Upper lobe of left lung (tissue), 6 donors: ENCODE results near the gene SGIP1. TPM values are rescaled to one million over a fixed set of nuclear protein-coding genes. Genes with fewer than 3 reads are reported as not detected.

Experiments
- ATAC-seq, 2 donors: fragments of 200-7000 bp; cut with Tn5 transposase; one replicate each; pipeline ENCODE4 v1.9.1; 2022; ENCODE audit warnings: mild to moderate bottlenecking in 2 of 2, moderate library complexity in 2 of 2; ENCODE audit not compliant: low FRiP score in 2 of 2
- DNase-seq, 2 donors: peaks; one replicate each; pipeline ENCODE4 v3.0.0-alpha.2; 2019 to 2020
- H3K27ac ChIP-seq, 4 donors: fragments of 200-600 bp; sonication (generic); one replicate each; pipeline ENCODE4 v1.5.1; 2016 to 2019
- H3K27me3 ChIP-seq, 4 donors: fragments of 200-600 bp; sonication (generic); one replicate each; pipeline ENCODE4 v1.5.1; 2017 to 2019
- H3K36me3 ChIP-seq, 4 donors: fragments of 200-600 bp; sonication (generic); one replicate each; pipeline ENCODE4 v1.5.1; 2016 to 2019
- H3K4me1 ChIP-seq, 4 donors: fragments of 200-600 bp; sonication (generic); one replicate each; pipeline ENCODE4 v1.5.1; 2018 to 2019
- H3K4me3 ChIP-seq, 4 donors: fragments of 200-600 bp; sonication (generic); one replicate each; pipeline ENCODE4 v1.5.1; 2017 to 2019; ENCODE audit warnings: mild to moderate bottlenecking in 2 of 4, moderate library complexity in 1 of 4
- H3K9me3 ChIP-seq, 4 donors: fragments of 200-600 bp; sonication (generic); one replicate each; pipeline ENCODE4 v1.5.1; 2018 to 2019
- CTCF ChIP-seq, 6 experiments: fragments of 450-650 bp in 4 of 6; fragments of 200-600 bp in 2 of 6; sonication (generic) in 2 of 6; IDR thresholded peaks; one replicate each; pipeline ENCODE4 v1.5.1; 2016 to 2019; ENCODE audit warnings: antibody characterized with exemption in 6 of 6
- EP300 ChIP-seq, 4 donors: sonication (generic); formaldehyde crosslinking; IDR thresholded peaks; one replicate each; pipeline ENCODE4 v1.5.1; 2017; ENCODE audit warnings: antibody characterized with exemption in 4 of 4, control low read depth in 2 of 4
- POLR2A ChIP-seq, 4 donors: fragments of 450-650 bp; IDR thresholded peaks; one replicate each; pipeline ENCODE4 v1.5.1; 2016 to 2017; ENCODE audit warnings: antibody characterized with exemption in 4 of 4, mild to moderate bottlenecking in 2 of 4
- POLR2AphosphoS5 ChIP-seq, 2 donors: sonication (generic); formaldehyde crosslinking; IDR thresholded peaks; one replicate each; pipeline ENCODE4 v1.5.1; 2017; ENCODE audit warnings: antibody characterized with exemption in 2 of 2
- WGBS, 2 donors: methylation state at CpG; one replicate each; pipeline ENCODE4 v1.1.5; 2017 to 2018; 5-methylcytosine and 5-hydroxymethylcytosine counted together
- total RNA-seq, 6 donors: library from RNA; depleted of rRNA in 4 of 6; stranded (reverse); fragments of >200 nt in 4 of 6; gene quantifications; one replicate each; pipeline versions ENCODE4 v1.1.0 to v1.2.1, GENCODE V29; 2016 to 2021
- donor health status: DM: no; HTN: no; CAD: no; lungs with moderate emphysema.
- donor health status: DM: no; HTN: yes; CAD: no; lungs with severe emphysema.

SGIP1 gene
- total RNA-seq, 6 donors from 2014 or later: 5.8 to 29.3 (median 10.0) TPM

GRCh38 chr1:66752671-66753371 lies 218.9 kb downstream of the SGIP1 start:
- WGBS, 2 donors: 36 to 52% methylated on average over 17 to 18 of the region's 18 CpGs
- DNase-seq (peak in 1 of 2 donors; percentile 53), ATAC-seq (peak; percentile 59 to 68)
- Histone ChIP-seq H3K9me3 (no peaks in the 10 kb centered on the region), H3K4me1 (peaks cover 4 to 17% (median 11%) of the 10 kb centered on the region in 4 donors), H3K27ac (peak overlapping the region in 2 of 4 donors; percentile 73 to 77), H3K36me3 (no peaks in the 10 kb centered on the region), H3K27me3 (no peaks in the 10 kb centered on the region), H3K4me3 (peak overlapping the region in 3 of 4 donors; percentile 46 to 55 (median 54))
- TF ChIP-seq EP300 (IDR thresholded peaks at IDR 0.05) (no peak), POLR2AphosphoS5 (IDR thresholded peaks at IDR 0.05) (no peak), POLR2A (IDR thresholded peaks at IDR 0.05) (no peak), CTCF (IDR thresholded peaks at IDR 0.05) (no peak)

DNA sequence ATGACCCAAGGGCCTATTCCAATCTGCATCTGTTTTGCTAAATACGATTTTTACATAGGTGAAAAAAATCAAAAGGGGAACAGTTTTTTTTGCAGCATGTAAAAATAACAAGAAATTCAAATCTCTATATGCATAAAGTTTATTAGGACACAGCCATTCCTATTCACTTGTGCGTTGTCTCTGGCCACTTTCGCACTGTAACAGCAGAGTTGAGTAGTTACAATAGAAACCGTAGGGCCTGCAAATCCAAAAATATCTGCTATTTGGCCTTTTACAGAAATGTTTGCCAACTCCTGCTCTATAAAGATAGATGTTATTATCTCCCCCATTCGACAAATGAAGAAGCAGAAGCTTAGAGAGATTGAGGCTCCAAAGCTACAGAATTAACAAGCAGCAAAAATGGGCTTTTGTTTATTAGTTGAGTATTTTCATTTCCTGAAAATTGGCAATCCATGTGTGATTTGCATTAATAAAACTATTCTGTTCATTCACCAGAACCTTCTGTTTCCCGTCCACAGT lies 223.8 kb downstream of the SGIP1 start:
- H3K27ac ChIP-seq: no peak overlapping the region
- 81 to 83% methylated on average over 6 of the region's 6 CpGs for WGBS, 2 donors
- H3K9me3 ChIP-seq: no peaks in the 10 kb centered on the region
- ATAC-seq (no peak), DNase-seq (no peak)
- H3K4me1 ChIP-seq: peaks cover 0 to 3% (median under 1%) of the 10 kb centered on the region in 4 donors
- H3K4me3 ChIP-seq: no peak overlapping the region
- no peak for TF ChIP-seq POLR2AphosphoS5 (IDR thresholded peaks at IDR 0.05)
- TF ChIP-seq POLR2A (IDR thresholded peaks at IDR 0.05): no peak
- no peak for TF ChIP-seq EP300 (IDR thresholded peaks at IDR 0.05)
- no peak for TF ChIP-seq CTCF (IDR thresholded peaks at IDR 0.05)
- H3K27me3 ChIP-seq: no peaks in the 10 kb centered on the region
- H3K36me3 ChIP-seq: no peaks in the 10 kb centered on the region

- ATAC-seq: no peak
- Histone ChIP-seq H3K36me3 (no peaks in the 10 kb centered on the region), H3K27ac (no peak overlapping the region), H3K9me3 (no peaks in the 10 kb centered on the region), H3K27me3 (no peaks in the 10 kb centered on the region), H3K4me1 (no peaks in the 10 kb centered on the region), H3K4me3 (no peak overlapping the region)
- DNase-seq: no peak
- TF ChIP-seq POLR2A (IDR thresholded peaks at IDR 0.05) (no peak), POLR2AphosphoS5 (IDR thresholded peaks at IDR 0.05) (no peak), EP300 (IDR thresholded peaks at IDR 0.05) (no peak), CTCF (IDR thresholded peaks at IDR 0.05) (no peak)
- 64 to 84% methylated on average over 1 of the region's 1 CpG for WGBS, 2 donors
These were observed 224.3 kb downstream of the SGIP1 start for GRCh38 chr1:66758241-66758755.

DNA sequence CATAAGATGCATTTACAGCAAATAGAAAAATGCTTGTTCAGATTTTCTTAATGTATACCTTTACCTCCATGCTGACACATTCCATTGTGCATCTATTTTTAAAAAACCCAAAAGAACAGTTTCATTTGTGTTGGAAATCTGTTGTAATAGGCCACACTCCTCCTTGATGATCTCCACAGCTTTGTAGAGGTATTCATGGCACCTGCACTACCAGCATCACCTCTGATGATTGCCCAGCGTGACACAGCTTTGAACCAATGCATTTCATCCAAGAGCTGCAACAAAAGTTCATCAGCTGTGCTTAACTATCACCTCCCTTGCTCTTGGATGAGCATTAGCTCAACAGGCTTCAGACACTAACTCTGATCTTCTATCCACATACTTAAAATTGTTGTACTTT lies 226.6 kb downstream of the SGIP1 start:
- Histone ChIP-seq H3K9me3 (no peaks in the 10 kb centered on the region), H3K36me3 (no peaks in the 10 kb centered on the region), H3K4me3 (no peak overlapping the region), H3K27ac (no peak overlapping the region), H3K27me3 (no peaks in the 10 kb centered on the region), H3K4me1 (no peaks in the 10 kb centered on the region)
- 96 to 97% methylated on average over 1 of the region's 1 CpG for WGBS, 2 donors
- no peak for DNase-seq
- no peak for TF ChIP-seq POLR2A (IDR thresholded peaks at IDR 0.05)
- TF ChIP-seq CTCF (IDR thresholded peaks at IDR 0.05): no peak
- TF ChIP-seq EP300 (IDR thresholded peaks at IDR 0.05): no peak
- no peak for TF ChIP-seq POLR2AphosphoS5 (IDR thresholded peaks at IDR 0.05)
- no peak for ATAC-seq
